Activated T-helper 1 cell treated with anti-CD3 and anti-CD28 coated beads, Interleukin-12 subunit alpha, Interleukin-12 subunit beta, Interleukin-2, Interleukin-4 antibody, amounts not matched to agents 30 ng/mL and 10 ng/mL and 1 ng/mL, durations not matched to agents 14 hours and 24 hours and 36 hours (primary cell): ENCODE measurements around the gene GATB. TPM values are rescaled to one million over a fixed set of nuclear protein-coding genes. Genes with fewer than 3 reads are reported as not detected.
"Not testable (repeated sequence)": the region's sequence is repeated elsewhere in the genome, so short reads cannot be mapped to it uniquely, and the experiment has no call there.

Source experiments
- DNase-seq: peaks from one replicate; pipeline ENCODE4 v3.0.0; 2021; ENCODE audit warnings: low spot score
- H3K27ac Mint-ChIP-seq: one replicate; pipeline ENCODE4 v1.8.0; 2021; ENCODE audit warnings: mild to moderate bottlenecking, mixed read lengths
- H3K27me3 Mint-ChIP-seq: one replicate; pipeline ENCODE4 v1.8.0; 2022; ENCODE audit warnings: mild to moderate bottlenecking, moderate library complexity, mixed read lengths; ENCODE audit not compliant: insufficient read depth
- H3K36me3 Mint-ChIP-seq: one replicate; pipeline ENCODE4 v1.8.0; 2021; ENCODE audit warnings: low read depth, mixed read lengths
- H3K4me1 Mint-ChIP-seq: one replicate; pipeline ENCODE4 v1.8.0; 2021; ENCODE audit warnings: low read depth, mixed read lengths
- H3K4me3 Mint-ChIP-seq: one replicate; pipeline ENCODE4 v1.8.0; 2021; ENCODE audit warnings: mild to moderate bottlenecking, moderate library complexity, mixed read lengths
- H3K9me3 Mint-ChIP-seq: one replicate; pipeline ENCODE4 v1.8.0; 2021; ENCODE audit warnings: mixed read lengths
- intact Hi-C: fragments of 100-400 bp; cut with micrococcal nuclease; formaldehyde crosslinking; loops from one replicate; pipeline ENCODE4 v1.15.1; 2024
- total RNA-seq: library from RNA; stranded (reverse); gene quantifications from 2 replicates; pipeline ENCODE4 v1.2.3, GENCODE V29; 2022

GATB gene
- total RNA-seq, 1 donor from 2014 or later = 16.1 TPM

DNA sequence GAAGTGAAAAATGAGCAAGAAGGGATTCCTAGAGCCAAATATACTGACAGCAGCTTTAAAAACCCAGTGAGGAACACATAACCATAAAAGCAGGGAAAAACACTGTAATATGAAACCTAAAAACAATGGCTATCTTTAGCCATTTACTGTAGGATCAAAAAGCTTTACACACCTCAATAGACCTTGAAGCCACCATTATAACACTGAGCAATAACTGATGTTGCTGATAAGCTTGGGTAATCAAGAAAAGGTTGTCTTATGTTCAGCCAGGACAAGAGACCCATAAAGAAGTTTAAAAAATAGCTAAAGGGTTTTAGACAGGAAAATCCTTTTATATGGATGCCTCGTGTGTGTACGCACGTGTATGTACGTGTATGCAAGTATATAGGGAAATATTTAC is 16.9 kb downstream of the GATB start:
- peaks cover 7% of the 10 kb centered on the region for H3K4me1 Mint-ChIP-seq
- no peak overlapping the region for H3K4me3 Mint-ChIP-seq
- H3K9me3 Mint-ChIP-seq = peaks cover under 1% of the 10 kb centered on the region
- no peak overlapping the region for H3K27ac Mint-ChIP-seq
- no peaks in the 10 kb centered on the region for H3K36me3 Mint-ChIP-seq
- no peak for DNase-seq
- no peaks in the 10 kb centered on the region for H3K27me3 Mint-ChIP-seq
- intact Hi-C loops = no loop called here

DNA sequence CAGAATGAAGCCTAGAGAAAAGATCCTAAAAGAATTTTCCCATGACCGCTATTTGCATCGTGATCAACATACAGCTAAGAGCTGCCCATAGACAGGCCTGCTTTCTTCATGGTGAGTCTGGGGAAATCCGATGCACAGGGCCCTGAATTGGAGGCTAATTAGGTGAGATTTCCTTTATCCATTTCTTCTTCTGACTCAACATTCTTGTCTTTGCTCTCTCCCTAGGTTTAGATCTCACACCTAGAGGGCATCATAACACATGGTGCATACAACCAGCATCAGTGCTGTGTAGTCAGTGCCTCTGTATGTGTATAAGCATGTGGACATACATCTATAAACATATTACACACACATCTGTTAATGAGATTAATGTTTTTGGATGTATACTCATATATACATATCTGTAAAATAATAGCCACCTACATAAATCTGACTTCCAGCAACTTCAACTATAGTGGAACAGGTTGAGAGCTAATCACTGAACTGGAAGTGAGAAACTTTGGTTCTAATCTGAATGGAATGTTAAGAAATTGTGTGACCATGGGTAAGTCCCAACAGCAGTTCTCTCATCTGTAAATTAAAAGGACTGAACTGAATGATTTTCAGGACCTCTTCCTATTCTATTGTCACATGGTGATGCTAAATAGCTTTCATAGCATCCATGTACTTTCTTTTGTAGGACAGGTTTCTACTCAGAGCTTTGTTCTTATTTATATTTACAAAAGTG is 17.5 kb downstream of the GATB start:
- Mint-ChIP-seq H3K4me1 (peaks cover 7% of the 10 kb centered on the region), H3K4me3 (no peak overlapping the region), H3K27me3 (no peaks in the 10 kb centered on the region), H3K9me3 (peaks cover 6% of the 10 kb centered on the region), H3K36me3 (no peaks in the 10 kb centered on the region), H3K27ac (no peak overlapping the region)
- intact Hi-C loops = no loop called here
- DNase-seq = no peak

- Mint-ChIP-seq H3K4me3 (no peak overlapping the region), H3K9me3 (peaks cover 33% of the 10 kb centered on the region), H3K36me3 (peaks cover 9% of the 10 kb centered on the region), H3K27ac (no peak overlapping the region), H3K4me1 (no peaks in the 10 kb centered on the region), H3K27me3 (no peaks in the 10 kb centered on the region)
- no peak for DNase-seq
- intact Hi-C loops = no loop called here
Observed at GRCh38 chr4:151738720-151739517, 21.9 kb downstream of the GATB start.

DNA sequence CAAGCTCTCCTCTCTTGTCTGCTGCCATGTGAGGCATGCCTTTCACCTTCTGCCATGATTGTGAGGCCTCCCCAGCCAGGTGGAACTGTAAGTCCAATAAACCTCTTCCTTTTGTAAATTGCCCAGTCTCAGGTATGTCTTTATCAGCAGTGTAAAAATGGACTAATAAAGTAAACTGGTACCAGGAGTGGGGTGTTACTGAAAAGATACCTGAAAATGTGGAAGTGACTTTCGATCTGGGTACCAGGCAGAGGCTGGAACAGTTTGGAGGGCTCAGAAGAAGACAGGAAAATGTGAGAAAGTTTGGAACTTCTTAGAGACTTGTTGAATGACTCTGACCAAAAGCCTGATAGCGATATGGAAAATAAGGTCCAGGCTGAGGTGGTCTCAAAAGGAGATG is 24.0 kb downstream of the GATB start:
- intact Hi-C loops, H3K27ac Mint-ChIP-seq, DNase-seq, H3K27me3 Mint-ChIP-seq, H3K4me3 Mint-ChIP-seq, H3K36me3 Mint-ChIP-seq, H3K4me1 Mint-ChIP-seq: not testable (repeated sequence)
- peaks cover 36% of the 10 kb centered on the region for H3K9me3 Mint-ChIP-seq

GRCh38 chr4:151736361-151736760 is 24.4 kb downstream of the GATB start:
- peaks cover 36% of the 10 kb centered on the region for H3K9me3 Mint-ChIP-seq
- H3K4me3 Mint-ChIP-seq = no peak overlapping the region
- peaks cover 9% of the 10 kb centered on the region for H3K36me3 Mint-ChIP-seq
- H3K27ac Mint-ChIP-seq = no peak overlapping the region
- no peaks in the 10 kb centered on the region for H3K27me3 Mint-ChIP-seq
- DNase-seq = no peak
- no peaks in the 10 kb centered on the region for H3K4me1 Mint-ChIP-seq
- intact Hi-C loops = no loop called here

- Mint-ChIP-seq H3K36me3 (peaks cover 11% of the 10 kb centered on the region), H3K9me3 (peaks cover 16% of the 10 kb centered on the region)
- H3K27ac Mint-ChIP-seq, H3K4me3 Mint-ChIP-seq, H3K4me1 Mint-ChIP-seq, intact Hi-C loops, DNase-seq, H3K27me3 Mint-ChIP-seq: not testable (repeated sequence)
Observed at GRCh38 chr4:151731670-151732069, 29.1 kb downstream of the GATB start.

DNA sequence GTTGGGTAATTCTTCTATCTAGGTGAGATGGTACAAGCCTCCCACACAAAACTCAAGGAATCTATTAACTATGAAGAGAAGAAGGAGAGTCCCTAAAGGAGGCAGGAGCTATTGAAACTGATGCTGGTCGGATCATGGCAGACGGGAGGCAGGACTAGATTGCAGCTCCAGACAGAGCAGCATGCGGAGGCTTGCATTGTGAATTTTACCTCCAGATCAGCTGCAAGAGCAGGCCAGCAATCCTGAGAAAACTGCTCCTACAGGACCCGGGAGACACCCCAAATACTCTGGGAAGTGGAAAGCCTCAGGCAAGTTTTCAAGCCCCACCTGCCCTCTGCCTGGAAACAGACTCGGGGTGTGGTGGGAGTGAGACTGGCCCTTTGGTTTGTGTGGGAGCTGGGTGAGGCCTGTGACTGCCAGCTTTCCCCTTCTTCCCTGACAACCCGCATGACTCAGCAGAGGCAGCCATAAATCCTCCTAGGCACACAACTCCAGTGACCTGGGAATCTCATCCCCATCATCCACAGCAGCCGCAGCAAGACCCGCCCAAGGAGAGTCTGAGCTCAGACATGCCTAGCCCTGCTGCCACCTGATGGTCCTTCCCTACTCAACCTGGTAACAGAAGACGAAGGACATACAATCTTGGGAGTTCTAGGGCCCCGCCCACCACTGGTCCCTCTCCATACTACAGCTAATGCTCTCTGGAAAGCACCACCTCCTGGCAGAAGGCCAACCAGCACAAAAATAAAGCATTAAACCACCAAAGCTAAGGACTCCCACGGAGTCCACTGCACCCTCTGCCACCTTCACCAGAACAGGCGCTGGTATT is 30.9 kb downstream of the GATB start:
- no peaks in the 10 kb centered on the region for H3K4me1 Mint-ChIP-seq
- intact Hi-C loops = no loop called here
- peaks cover 11% of the 10 kb centered on the region for H3K9me3 Mint-ChIP-seq
- no peaks in the 10 kb centered on the region for H3K27me3 Mint-ChIP-seq
- H3K27ac Mint-ChIP-seq = no peak overlapping the region
- H3K36me3 Mint-ChIP-seq = peaks cover 8% of the 10 kb centered on the region
- DNase-seq = no peak
- H3K4me3 Mint-ChIP-seq = no peak overlapping the region

GRCh38 chr4:151728679-151729078 is 32.1 kb downstream of the GATB start:
- Mint-ChIP-seq H3K36me3 (peaks cover 8% of the 10 kb centered on the region), H3K9me3 (peaks cover 4% of the 10 kb centered on the region), H3K4me1 (no peaks in the 10 kb centered on the region), H3K27ac (no peak overlapping the region), H3K27me3 (no peaks in the 10 kb centered on the region), H3K4me3 (no peak overlapping the region)
- DNase-seq = no peak
- intact Hi-C loops = no loop called here

GRCh38 chr4:151728006-151728405 is 32.8 kb downstream of the GATB start:
- DNase-seq = no peak
- Mint-ChIP-seq H3K9me3 (peaks cover 3% of the 10 kb centered on the region), H3K27ac (no peak overlapping the region), H3K4me1 (no peaks in the 10 kb centered on the region), H3K4me3 (no peak overlapping the region), H3K27me3 (no peaks in the 10 kb centered on the region), H3K36me3 (peaks cover 8% of the 10 kb centered on the region)
- intact Hi-C loops = no loop called here

GRCh38 chr4:151727365-151727764 is 33.4 kb downstream of the GATB start:
- Mint-ChIP-seq H3K27me3 (no peaks in the 10 kb centered on the region), H3K27ac (no peak overlapping the region), H3K4me3 (no peak overlapping the region), H3K4me1 (no peaks in the 10 kb centered on the region), H3K9me3 (no peaks in the 10 kb centered on the region), H3K36me3 (peaks cover 8% of the 10 kb centered on the region)
- intact Hi-C loops = no loop called here
- DNase-seq = no peak

DNA sequence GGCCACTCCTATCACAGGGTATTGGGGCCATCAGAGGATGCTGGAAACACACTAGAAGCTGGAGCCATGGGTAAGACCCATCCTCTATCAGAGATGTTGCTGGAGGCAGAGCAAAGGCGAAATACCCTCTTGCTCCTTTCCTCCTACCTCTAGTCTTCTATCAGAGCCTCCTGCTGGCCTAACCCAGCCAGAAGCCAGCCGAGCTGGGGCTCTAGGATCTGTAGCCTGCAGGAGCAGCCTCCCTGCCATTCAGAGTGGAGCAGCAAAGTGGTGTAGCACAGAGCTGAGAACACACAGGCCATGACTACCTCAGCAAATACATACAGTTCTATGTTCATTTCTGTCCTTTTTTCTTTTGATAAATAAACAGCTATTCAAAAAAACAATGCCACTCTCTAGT is 35.7 kb downstream of the GATB start:
- H3K27ac Mint-ChIP-seq = no peak overlapping the region
- peaks cover 6% of the 10 kb centered on the region for H3K36me3 Mint-ChIP-seq
- H3K4me1 Mint-ChIP-seq = no peaks in the 10 kb centered on the region
- no peak for DNase-seq
- H3K4me3 Mint-ChIP-seq = no peak overlapping the region
- no peaks in the 10 kb centered on the region for H3K27me3 Mint-ChIP-seq
- no peaks in the 10 kb centered on the region for H3K9me3 Mint-ChIP-seq
- intact Hi-C loops = no loop called here

DNA sequence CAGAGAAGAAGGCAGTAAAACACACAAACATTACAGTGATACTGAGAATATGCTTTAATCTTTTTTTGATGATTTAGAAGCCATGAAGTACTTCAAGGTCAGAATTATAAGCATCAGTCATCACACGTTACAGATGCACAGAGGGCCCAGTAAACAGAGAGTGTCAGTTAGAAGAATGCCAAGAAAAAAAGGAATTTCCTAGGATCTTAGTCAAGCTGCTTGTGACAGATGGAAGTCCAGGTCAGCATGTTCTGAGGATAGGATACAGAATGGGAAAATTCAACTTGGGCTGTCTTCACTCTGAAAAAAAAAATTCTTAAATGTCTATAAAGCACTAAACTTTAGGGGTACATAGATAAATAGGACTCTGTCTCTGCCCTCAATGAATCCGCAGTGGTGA is 38.9 kb downstream of the GATB start:
- Mint-ChIP-seq H3K4me3 (no peak overlapping the region), H3K27me3 (no peaks in the 10 kb centered on the region), H3K4me1 (no peaks in the 10 kb centered on the region), H3K9me3 (no peaks in the 10 kb centered on the region), H3K36me3 (no peaks in the 10 kb centered on the region), H3K27ac (no peak overlapping the region)
- DNase-seq = no peak
- intact Hi-C loops = no loop called here

DNA sequence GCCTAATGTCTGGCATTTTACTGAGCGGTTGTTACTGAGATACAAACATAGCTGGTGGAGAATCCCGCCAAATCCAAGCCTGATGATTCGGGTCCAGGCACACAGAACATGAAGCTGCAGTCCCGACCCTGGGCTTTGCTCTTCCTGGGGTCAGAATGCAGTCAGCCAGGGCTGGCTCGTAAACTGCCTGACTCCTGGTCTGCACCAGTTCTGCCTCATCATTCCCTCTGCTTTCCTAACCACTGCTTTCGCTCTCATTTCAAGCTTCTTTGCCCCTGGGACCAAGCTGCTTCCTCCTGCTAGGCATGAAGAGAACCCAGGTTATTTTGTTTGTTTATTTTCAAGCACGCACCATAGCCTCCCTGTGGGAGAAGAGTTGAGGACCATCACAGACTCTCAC is 39.3 kb downstream of the GATB start:
- no peak for DNase-seq

More for the DNA sequence above, 39.3 kb downstream of the GATB start:
- H3K4me1 Mint-ChIP-seq = no peaks in the 10 kb centered on the region
- H3K27ac Mint-ChIP-seq = no peak overlapping the region
- no peak overlapping the region for H3K4me3 Mint-ChIP-seq
- no peaks in the 10 kb centered on the region for H3K36me3 Mint-ChIP-seq
- no peaks in the 10 kb centered on the region for H3K9me3 Mint-ChIP-seq
- H3K27me3 Mint-ChIP-seq = no peaks in the 10 kb centered on the region
- intact Hi-C loops = no loop called here
